NOMO-1 treated with DMSO at 0.1 percent for 48 hours (cell line): ENCODE measurements around the gene SORL1.
A peak's percentile ranks its signal among the peaks of the same experiment; 100 is the strongest.

Source experiments
- DNase-seq: peaks from one replicate; lab custom pipeline; 2025; ENCODE audit not compliant: unreplicated experiment; lab: John Stamatoyannopoulos, UW

SORL1 gene

GRCh38 chr11:121451178-121451985 lies 732 bp upstream of the SORL1 start:
- DNase-seq: no peak

GRCh38 chr11:121452609-121453150 lies 566 bp downstream of the SORL1 start, which contains the start of gene SORL1-AS1:
SORL1-AS1 (minus strand) TSS chr11:121452967.
- DNase-seq: no peak

GRCh38 chr11:121453589-121454299 lies 1.6 kb downstream of the SORL1 start:
- DNase-seq: no peak

GRCh38 chr11:121455115-121455514 lies 3.0 kb downstream of the SORL1 start:
- DNase-seq: no peak

GRCh38 chr11:121456151-121456550 lies 4.0 kb downstream of the SORL1 start:
- no peak for DNase-seq

GRCh38 chr11:121456816-121457431 lies 4.8 kb downstream of the SORL1 start:
- no peak for DNase-seq

GRCh38 chr11:121458551-121458950 lies 6.4 kb downstream of the SORL1 start:
- no peak for DNase-seq

GRCh38 chr11:121459413-121460017 lies 7.4 kb downstream of the SORL1 start:
- DNase-seq: peak; percentile 46

GRCh38 chr11:121460941-121461514 lies 8.9 kb downstream of the SORL1 start:
- no peak for DNase-seq

GRCh38 chr11:121461843-121462242 lies 9.7 kb downstream of the SORL1 start:
- no peak for DNase-seq

GRCh38 chr11:121463689-121464335 lies 11.7 kb downstream of the SORL1 start:
- DNase-seq: no peak

GRCh38 chr11:121464352-121464946 lies 12.3 kb downstream of the SORL1 start:
- peak; percentile 57 for DNase-seq

GRCh38 chr11:121465709-121466062 lies 13.6 kb downstream of the SORL1 start:
- DNase-seq: no peak

GRCh38 chr11:121466063-121466794 lies 14.1 kb downstream of the SORL1 start:
- no peak for DNase-seq

- no peak for DNase-seq
Measured at GRCh38 chr11:121467471-121467870, 15.4 kb downstream of the SORL1 start.

GRCh38 chr11:121467965-121468364 lies 15.9 kb downstream of the SORL1 start:
- DNase-seq: no peak

GRCh38 chr11:121469910-121470309 lies 17.8 kb downstream of the SORL1 start:
- DNase-seq: no peak

- no peak for DNase-seq
Measured at GRCh38 chr11:121471167-121471566, 19.1 kb downstream of the SORL1 start.

- no peak for DNase-seq
Measured at GRCh38 chr11:121472312-121472711, 20.2 kb downstream of the SORL1 start.
